ENCODE data around the gene MAST2. TPM values are rescaled to one million over a fixed set of nuclear protein-coding genes. Genes with fewer than 3 reads are reported as not detected.

The MAST2 gene
- total RNA-seq, 1 experiment from 2014 or later = 77.0 TPM

- no TSS peak for BruUV-seq (replicated peaks)
Measured at GRCh38 chr1:45995298-45995697, 191.9 kb downstream of the MAST2 start.

GRCh38 chr1:45998020-45998617 lies 194.7 kb downstream of the MAST2 start:
- no peaks in the 10 kb centered on the region for H3K9me3 ChIP-seq (ENCODE audit: control insufficient read depth, insufficient read depth, low read depth, low read length)
- BruUV-seq (replicated peaks) = no TSS peak
- no peaks in the 10 kb centered on the region for H3K4me1 ChIP-seq (ENCODE audit: control insufficient read depth, insufficient read depth, low read length)
- H3K36me3 ChIP-seq (ENCODE audit: control insufficient read depth, insufficient read depth, low read length) = no peaks in the 10 kb centered on the region
- H3K4me3 ChIP-seq (ENCODE audit: low read depth in 2 of 2, low read length in 2 of 2) = no peak overlapping the region
- H3K27me3 ChIP-seq (ENCODE audit: control insufficient read depth, insufficient read depth, low read length) = no peaks in the 10 kb centered on the region
- in situ Hi-C loops (cut with HindIII; ENCODE audit: low pct_unique_long_range_greater_than_20kb, low sequenced_read_pairs) (no loop called here), intact Hi-C loops (cut with micrococcal nuclease; ENCODE audit: unreplicated experiment) (no loop called here)
- POLR2A ChIA-PET = no interaction called here
- TF ChIP-seq REST (IDR thresholded peaks at IDR 0.05; ENCODE audit: insufficient read depth in 1 of 2, low read depth in 2 of 2, low read length in 1 of 2) (no peak), SIN3A (IDR thresholded peaks at IDR 0.05; ENCODE audit: borderline replicate concordance, insufficient read depth, low read depth, low read length) (no peak), POLR2AphosphoS5 (IDR thresholded peaks at IDR 0.05; ENCODE audit: low read depth, low read length) (no peak), TCF7L2 (IDR thresholded peaks at IDR 0.05; ENCODE audit: low read depth, low read length) (no peak), CTCF (IDR thresholded peaks at IDR 0.05) (no peak)
- ATAC-seq (no peak), DNase-seq (ENCODE audit: low read depth, low spot score) (no peak)
- CTCF ChIA-PET = no interaction called here
- no peak overlapping the region for H3K27ac ChIP-seq (ENCODE audit: low read length)

More at GRCh38 chr1:45995298-45995697, 191.9 kb downstream of the MAST2 start:
- no peaks in the 10 kb centered on the region; the same call in 1 of the 2 replicates for H3K9me3 ChIP-seq (ENCODE audit: control insufficient read depth, insufficient read depth, low read depth, low read length)
- in situ Hi-C loops (cut with HindIII; ENCODE audit: low pct_unique_long_range_greater_than_20kb, low sequenced_read_pairs) (no loop called here), intact Hi-C loops (cut with micrococcal nuclease; ENCODE audit: unreplicated experiment) (no loop called here)
- no peaks in the 10 kb centered on the region for H3K27me3 ChIP-seq (ENCODE audit: control insufficient read depth, insufficient read depth, low read length)
- ATAC-seq (no peak), DNase-seq (ENCODE audit: low read depth, low spot score) (no peak)
- no peak overlapping the region for H3K4me3 ChIP-seq (ENCODE audit: low read depth in 2 of 2, low read length in 2 of 2)
- TF ChIP-seq CTCF (IDR thresholded peaks at IDR 0.05) (no peak), SIN3A (IDR thresholded peaks at IDR 0.05; ENCODE audit: borderline replicate concordance, insufficient read depth, low read depth, low read length) (no peak), TCF7L2 (IDR thresholded peaks at IDR 0.05; ENCODE audit: low read depth, low read length) (no peak), POLR2AphosphoS5 (IDR thresholded peaks at IDR 0.05; ENCODE audit: low read depth, low read length) (no peak), REST (IDR thresholded peaks at IDR 0.05; ENCODE audit: insufficient read depth in 1 of 2, low read depth in 2 of 2, low read length in 1 of 2) (no peak)
- no peaks in the 10 kb centered on the region for H3K4me1 ChIP-seq (ENCODE audit: control insufficient read depth, insufficient read depth, low read length)
- H3K36me3 ChIP-seq (ENCODE audit: control insufficient read depth, insufficient read depth, low read length) = no peaks in the 10 kb centered on the region
- ChIA-PET CTCF (no interaction called here), POLR2A (interaction anchor here (0.5 kb wide), 1 partner anchor 266 kb away, joined by 3 read pairs; no protein-coding TSS in a partner anchor)
- H3K27ac ChIP-seq (ENCODE audit: low read length) = no peak overlapping the region
